ENCODE results near the gene WDR48.
"Not testable (repeated sequence)": the region's sequence is repeated elsewhere in the genome, so short reads cannot be mapped to it uniquely, and the experiment has no call there.

The WDR48 gene

DNA sequence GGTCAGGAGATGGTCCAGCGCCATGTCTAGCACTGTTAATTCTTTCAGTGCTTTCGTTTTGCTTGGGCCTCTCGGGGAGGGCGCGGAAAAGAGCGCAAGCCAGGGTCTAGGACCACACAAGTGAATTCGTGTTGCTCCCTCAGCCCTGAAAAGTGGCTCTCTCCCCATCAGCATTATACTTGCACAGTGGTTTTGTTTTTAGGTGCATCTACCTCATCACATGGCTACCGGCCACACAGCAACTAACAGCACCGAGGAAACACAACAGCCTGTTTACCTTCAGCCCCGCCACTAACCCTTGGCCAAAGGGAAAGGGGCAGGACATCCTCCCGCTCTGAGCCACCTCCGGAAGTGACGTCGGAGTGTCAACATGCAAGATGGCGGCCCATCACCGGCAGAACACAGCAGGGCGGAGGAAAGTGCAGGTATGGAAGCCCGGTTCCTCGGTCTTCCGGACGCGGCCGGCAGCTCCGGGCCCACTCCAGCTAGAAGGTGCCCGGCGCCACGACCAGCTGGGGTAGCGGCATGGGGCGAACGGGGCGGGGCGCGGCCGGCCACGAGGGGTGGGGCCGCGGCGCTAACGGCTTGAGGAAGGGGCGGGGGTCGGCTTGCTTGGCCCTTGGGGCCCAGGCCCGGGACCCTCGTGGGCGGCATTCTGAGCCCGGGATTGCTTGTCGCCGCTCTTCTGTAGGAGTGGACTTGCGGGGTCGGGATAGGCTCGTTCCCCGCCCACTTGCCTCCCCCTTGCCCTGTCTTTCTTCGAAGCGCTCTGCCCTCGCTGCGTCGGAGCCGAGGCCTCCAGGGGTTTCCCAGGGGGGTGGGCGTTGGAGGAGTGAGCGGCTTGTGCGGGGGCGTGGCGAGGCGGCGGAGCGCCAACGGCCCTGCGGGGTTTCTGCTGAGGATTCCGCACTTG, at the start of gene WDR48, which contains the start of gene SCN11A:
WDR48 (plus strand) TSS at position 368 of the 913 bp plus-strand sequence; CDS start at position 378, 10 bp downstream.
SCN11A (minus strand) TSS at position 296 of the 913 bp plus-strand sequence. CDS start 101,582 bp downstream, outside the sequence.
- in situ Hi-C loops (cut with HindIII; ENCODE audit: low sequenced_read_pairs): no loop called here

GRCh38 chr3:39005295-39005694, 46.5 kb upstream of the WDR48 start:
- in situ Hi-C loops (cut with HindIII; ENCODE audit: low sequenced_read_pairs): no loop called here

GRCh38 chr3:39011191-39011736, 40.6 kb upstream of the WDR48 start:
- in situ Hi-C loops (cut with HindIII; ENCODE audit: low sequenced_read_pairs): no loop called here

DNA sequence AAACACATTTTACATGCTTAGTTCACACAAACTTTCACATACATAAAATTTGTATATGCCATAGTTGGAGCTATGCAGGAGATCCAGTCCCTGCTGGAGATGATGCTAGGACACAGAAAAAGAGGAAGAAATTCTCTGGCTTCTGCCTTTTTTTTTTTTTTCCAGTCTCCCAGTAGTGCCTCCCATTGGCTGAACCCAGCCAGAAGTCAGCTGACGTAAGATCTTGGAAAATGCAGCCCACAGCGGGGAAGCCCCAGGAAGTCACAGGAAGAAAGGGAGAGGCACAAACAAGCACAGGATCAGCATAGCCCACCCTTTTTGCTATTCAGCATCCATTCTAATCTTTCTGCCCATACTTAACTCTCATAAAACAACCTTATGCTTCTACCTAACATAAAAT, 38.5 kb upstream of the WDR48 start:
- in situ Hi-C loops (cut with HindIII; ENCODE audit: low sequenced_read_pairs): no loop called here

GRCh38 chr3:39013921-39014509, 37.8 kb upstream of the WDR48 start:
- in situ Hi-C loops (cut with HindIII; ENCODE audit: low sequenced_read_pairs): no loop called here

GRCh38 chr3:39015418-39015817, 36.4 kb upstream of the WDR48 start:
- in situ Hi-C loops (cut with HindIII; ENCODE audit: low sequenced_read_pairs): no loop called here

- in situ Hi-C loops (cut with HindIII; ENCODE audit: low sequenced_read_pairs): no loop called here
Measured at GRCh38 chr3:39019299-39019698, 32.5 kb upstream of the WDR48 start.

- in situ Hi-C loops (cut with HindIII; ENCODE audit: low sequenced_read_pairs): no loop called here
Measured at GRCh38 chr3:39021029-39021428, 30.8 kb upstream of the WDR48 start.

DNA sequence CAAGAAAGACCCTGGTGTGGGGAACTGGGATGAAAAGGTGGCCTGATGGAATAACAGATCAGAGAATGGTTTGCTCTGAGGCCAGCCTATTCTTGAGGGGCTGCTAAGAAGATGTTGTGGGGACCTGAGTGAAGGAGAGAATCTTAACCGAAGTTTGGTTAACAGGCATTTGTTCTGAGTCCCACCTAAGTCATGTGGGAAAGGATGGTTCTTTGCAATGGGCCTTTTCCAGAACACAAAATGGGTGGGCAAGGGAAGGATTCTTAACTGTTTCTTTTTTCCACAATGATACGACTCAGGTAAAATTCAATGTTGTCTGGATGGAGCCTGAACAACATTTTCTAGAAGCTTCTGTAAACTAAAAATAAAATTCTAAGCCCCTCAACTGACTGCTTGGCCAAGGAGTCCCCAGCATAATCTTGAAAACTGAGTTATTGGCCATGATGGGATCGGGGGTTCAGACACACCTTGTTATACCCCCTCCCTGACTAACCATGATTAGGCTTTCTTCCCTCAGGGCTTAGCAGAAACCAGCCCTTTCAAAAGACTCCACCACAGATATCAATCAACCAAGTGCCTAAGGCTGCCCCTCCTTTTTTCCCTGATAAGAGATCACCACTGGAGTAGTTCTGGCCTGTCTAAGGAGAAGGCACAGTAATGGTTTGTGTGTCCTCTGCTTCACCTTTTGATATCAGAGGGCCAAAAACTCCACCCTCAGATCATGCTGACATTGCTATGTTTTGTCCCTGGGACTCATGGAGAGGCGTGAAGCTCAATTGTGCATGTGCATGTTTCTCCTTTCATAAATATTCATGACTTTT, 30.1 kb upstream of the WDR48 start:
- in situ Hi-C loops (cut with HindIII; ENCODE audit: low sequenced_read_pairs): no loop called here

GRCh38 chr3:39022286-39022630, 29.6 kb upstream of the WDR48 start:
- in situ Hi-C loops (cut with HindIII; ENCODE audit: low sequenced_read_pairs): no loop called here

DNA sequence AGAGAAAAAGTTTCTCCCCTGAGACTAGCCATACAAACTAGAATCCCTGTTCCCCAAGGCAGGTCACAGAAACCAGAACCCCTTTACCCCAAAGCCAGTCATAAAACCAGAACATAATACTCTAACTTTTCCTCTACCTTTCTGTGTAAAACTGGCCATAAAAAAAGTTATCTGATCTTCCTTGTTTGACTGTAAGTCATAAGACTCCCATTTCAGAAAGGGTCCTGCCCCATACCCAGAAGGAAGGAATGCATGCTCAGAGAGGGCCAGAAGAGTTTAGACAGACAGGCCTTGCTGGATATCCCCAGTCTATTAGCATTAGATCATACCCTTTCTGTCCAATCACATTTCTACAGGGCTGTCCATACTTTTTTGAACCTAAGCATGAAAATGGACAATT, 27.3 kb upstream of the WDR48 start:
- in situ Hi-C loops (cut with HindIII; ENCODE audit: low sequenced_read_pairs): no loop called here

DNA sequence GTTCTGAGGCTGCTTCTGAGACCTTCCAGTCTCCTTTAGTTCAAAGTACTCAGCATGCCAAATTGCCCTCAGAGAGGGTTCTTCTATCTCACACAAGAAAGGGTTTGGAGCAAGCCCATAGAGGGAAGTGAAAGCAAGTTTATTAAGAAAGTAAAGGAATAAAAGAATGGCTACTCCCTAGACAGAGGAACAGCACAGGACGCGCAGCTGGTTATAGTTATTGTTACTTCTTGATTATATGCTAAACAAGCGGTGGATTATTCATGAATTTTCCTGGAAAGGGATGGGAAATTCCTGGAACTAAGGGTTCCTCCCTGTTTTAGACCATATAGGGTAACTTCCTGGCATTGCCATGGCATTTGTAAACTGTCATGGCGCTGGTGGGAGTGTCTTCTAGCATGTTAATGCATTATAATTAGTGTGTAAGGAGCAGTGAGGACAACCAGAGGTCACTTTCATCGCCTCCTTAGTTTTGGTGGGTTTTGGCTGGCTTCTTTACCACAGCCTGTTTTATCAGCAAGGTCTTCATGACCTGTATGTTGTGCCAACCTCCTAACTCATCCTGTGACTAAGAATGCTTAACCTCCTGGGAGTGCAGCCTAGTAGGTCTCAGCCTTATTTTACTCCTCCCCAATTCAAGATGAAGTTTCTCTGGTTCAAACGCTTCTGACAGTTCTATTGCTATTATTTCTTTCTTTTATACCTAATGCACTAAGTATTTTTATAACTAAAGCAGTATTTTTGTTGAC, 26.4 kb upstream of the WDR48 start:
- in situ Hi-C loops (cut with HindIII; ENCODE audit: low sequenced_read_pairs): no loop called here

GRCh38 chr3:39028546-39028945, 23.3 kb upstream of the WDR48 start:
- in situ Hi-C loops (cut with HindIII; ENCODE audit: low sequenced_read_pairs): no loop called here

DNA sequence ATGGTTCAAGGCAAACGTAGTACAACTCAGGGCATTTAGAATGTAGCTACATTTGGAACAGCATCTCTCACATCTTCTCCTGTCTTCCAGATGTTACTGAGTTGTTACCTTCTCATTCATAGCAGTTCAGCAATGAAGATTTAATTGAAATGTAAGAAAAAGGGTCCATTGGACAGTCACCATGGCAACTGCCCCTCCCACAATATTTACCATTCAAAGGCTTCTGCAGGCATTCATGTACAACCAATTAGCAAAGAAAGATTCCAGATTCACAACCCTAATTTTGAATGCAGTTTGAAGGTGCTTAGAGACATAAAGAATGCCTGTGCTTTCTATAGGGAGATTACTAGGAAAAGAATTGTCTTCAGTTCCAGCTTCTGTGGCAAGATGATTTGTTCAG, 22.3 kb upstream of the WDR48 start:
- in situ Hi-C loops (cut with HindIII; ENCODE audit: low sequenced_read_pairs): no loop called here

DNA sequence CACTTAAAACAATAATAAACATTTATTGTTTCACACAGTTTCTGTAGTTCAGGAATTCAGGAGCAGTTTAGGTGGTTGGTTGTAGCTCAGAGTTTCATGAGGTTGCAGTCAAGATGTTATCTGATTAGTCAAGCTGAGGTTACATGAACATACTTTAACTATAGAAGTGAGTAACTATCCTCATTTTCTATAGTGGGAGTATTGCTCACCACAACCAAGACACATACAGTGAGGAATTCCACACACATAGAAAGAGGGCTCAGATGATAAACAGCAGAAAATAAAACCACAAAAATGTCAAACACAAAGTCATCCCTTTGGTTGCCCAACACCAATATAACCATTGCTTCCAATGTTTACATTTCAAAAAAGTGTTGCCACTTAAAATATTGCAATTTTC, 13.7 kb upstream of the WDR48 start:
- in situ Hi-C loops (cut with HindIII; ENCODE audit: low sequenced_read_pairs): no loop called here

DNA sequence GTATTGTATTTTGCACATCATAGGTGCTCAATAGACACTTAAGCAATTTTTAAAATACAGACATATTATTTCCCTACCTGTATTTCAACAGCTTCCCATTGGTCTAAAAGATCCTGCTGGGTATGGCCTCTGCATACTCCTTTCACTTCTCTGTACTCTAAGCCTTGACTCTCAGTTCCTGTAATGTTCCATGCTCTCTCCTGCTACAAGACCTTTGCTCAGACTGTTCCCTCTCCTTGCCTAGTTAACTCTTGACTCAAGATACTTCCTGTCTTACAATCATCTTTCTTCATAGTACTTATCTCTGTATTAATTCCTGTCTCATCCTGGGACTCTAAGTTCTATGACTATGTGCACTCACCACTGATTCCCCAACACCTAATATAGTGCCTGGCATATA, 1.8 kb upstream of the WDR48 start:
- in situ Hi-C loops (cut with HindIII; ENCODE audit: low sequenced_read_pairs): no loop called here

DNA sequence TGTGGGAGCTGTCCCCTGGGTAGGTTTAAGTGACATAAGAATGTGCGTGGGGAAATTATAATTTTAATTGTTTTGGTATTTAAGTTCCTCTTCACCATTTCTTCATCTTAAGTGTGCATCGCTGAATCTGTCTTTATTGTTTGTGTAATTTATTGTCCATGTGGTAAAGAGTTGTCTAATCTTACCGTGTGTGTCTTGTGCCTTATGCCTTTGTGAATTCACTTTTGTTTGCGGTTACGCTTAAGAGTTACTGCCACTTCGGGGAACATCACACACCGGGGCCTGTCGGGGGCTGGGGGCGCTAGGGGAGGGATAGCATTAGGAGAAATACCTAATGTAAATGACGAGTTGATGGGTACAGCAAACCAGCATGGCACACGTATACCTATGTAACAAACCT, 767 bp downstream of the WDR48 start:
- in situ Hi-C loops (cut with HindIII; ENCODE audit: low sequenced_read_pairs): no loop called here

- in situ Hi-C loops (cut with HindIII; ENCODE audit: low sequenced_read_pairs): no loop called here
Measured at GRCh38 chr3:39053696-39054095, 1.9 kb downstream of the WDR48 start.

DNA sequence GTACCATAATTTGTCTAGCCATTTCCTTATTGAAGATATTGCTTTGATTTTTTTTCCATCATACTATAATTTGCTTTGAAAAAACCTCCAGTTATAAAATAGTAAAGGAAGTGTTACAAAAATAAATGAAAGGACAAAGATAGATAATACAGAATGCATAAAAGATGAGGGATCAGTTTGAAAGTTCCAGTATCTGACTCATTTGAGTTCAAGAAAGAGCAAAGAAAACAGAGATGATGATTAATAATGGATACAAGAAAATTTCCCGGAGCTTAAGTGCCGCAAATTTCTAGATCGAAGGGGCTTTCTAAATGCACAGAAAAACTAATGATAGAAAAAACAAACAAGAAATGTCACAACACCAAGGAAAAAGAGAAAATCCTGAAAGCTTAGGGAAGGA, 4.3 kb downstream of the WDR48 start:
- in situ Hi-C loops (cut with HindIII; ENCODE audit: low sequenced_read_pairs): no loop called here

- in situ Hi-C loops (cut with HindIII; ENCODE audit: low sequenced_read_pairs): not testable (repeated sequence)
Measured at GRCh38 chr3:39061228-39061627, 9.4 kb downstream of the WDR48 start.

Data from DLD1 (cell line).